Uterus (tissue), 2 donors: Measurements from ENCODE around the gene DIPK1A.

ENCODE experiments used
- CTCF ChIP-seq, 4 experiments: fragments of 200-600 bp in 2 of 4; fragments of 450-650 bp in 2 of 4; sonication (generic) in 2 of 4; IDR thresholded peaks; one replicate each; pipeline ENCODE4 v1.5.1; 2016 to 2019; ENCODE audit warnings: antibody characterized with exemption in 4 of 4, mild to moderate bottlenecking in 2 of 4, moderate library complexity in 1 of 4
- POLR2A ChIP-seq, 2 donors: fragments of 450-650 bp; IDR thresholded peaks; one replicate each; pipeline ENCODE4 v1.6.1; 2016; ENCODE audit warnings: antibody characterized with exemption in 2 of 2, mild to moderate bottlenecking in 1 of 2, moderate library complexity in 1 of 2

GRCh38 chr1:93000751-93001175 is 39.5 kb upstream of the DIPK1A start:
- no peak for TF ChIP-seq CTCF (IDR thresholded peaks at IDR 0.05)
- no peak for TF ChIP-seq POLR2A (IDR thresholded peaks at IDR 0.05)
